HG03045 (cell line): Measurements from ENCODE around the gene NEXMIF.
A peak's percentile ranks its signal among the peaks of the same experiment; 100 is the strongest.
"Not testable (repeated sequence)": the region's sequence is repeated elsewhere in the genome, so short reads cannot be mapped to it uniquely, and the experiment has no call there.

ENCODE experiments used
- ATAC-seq: cut with Tn5 transposase; IDR thresholded peaks from one replicate; pipeline ENCODE4 v1.9.1; 2021; ENCODE audit warnings: mild to moderate bottlenecking, moderate library complexity; ENCODE audit not compliant: unreplicated experiment

Gene NEXMIF

GRCh38 chrX:74925225-74926088 lies at the start of gene NEXMIF:
Gene NEXMIF, minus strand, starts transcription at chrX:74925452.
- peak; percentile 68 for ATAC-seq

- not testable (repeated sequence) for ATAC-seq
These were observed 36.7 kb upstream of the NEXMIF start for GRCh38 chrX:74961962-74962361.

- no peak for ATAC-seq
These were observed 24.5 kb upstream of the NEXMIF start for GRCh38 chrX:74949717-74950116.

- ATAC-seq = no peak
These were observed 15.2 kb upstream of the NEXMIF start for GRCh38 chrX:74940414-74940813.

- no peak for ATAC-seq
These were observed 6.0 kb upstream of the NEXMIF start for GRCh38 chrX:74931214-74931613.

- ATAC-seq = peak; percentile 58
These were observed 615 bp downstream of the NEXMIF start for GRCh38 chrX:74924449-74925224.

GRCh38 chrX:74923942-74924448 lies 1.3 kb downstream of the NEXMIF start:
- ATAC-seq = peak; percentile 1

- ATAC-seq = peak; percentile 75
These were observed 2.2 kb downstream of the NEXMIF start for GRCh38 chrX:74922922-74923543.

GRCh38 chrX:74911494-74911893 lies 13.8 kb downstream of the NEXMIF start:
- ATAC-seq = no peak

- no peak for ATAC-seq
These were observed 18.8 kb downstream of the NEXMIF start for GRCh38 chrX:74906417-74906816.

- no peak for ATAC-seq
These were observed 22.4 kb downstream of the NEXMIF start for GRCh38 chrX:74902806-74903205.

- ATAC-seq = no peak
These were observed 32.7 kb downstream of the NEXMIF start for GRCh38 chrX:74892561-74892960.

GRCh38 chrX:74890676-74891430 lies 34.4 kb downstream of the NEXMIF start:
- ATAC-seq = peak; percentile 79

GRCh38 chrX:74882383-74882782 lies 42.9 kb downstream of the NEXMIF start:
- ATAC-seq = not testable (repeated sequence)

GRCh38 chrX:74865725-74866124 lies 59.5 kb downstream of the NEXMIF start:
- ATAC-seq = no peak

GRCh38 chrX:74853255-74853654 lies 72.0 kb downstream of the NEXMIF start:
- ATAC-seq = no peak

GRCh38 chrX:74835566-74835965 lies 89.7 kb downstream of the NEXMIF start:
- no peak for ATAC-seq

- not testable (repeated sequence) for ATAC-seq
These were observed 105.5 kb downstream of the NEXMIF start for GRCh38 chrX:74819797-74820196.

GRCh38 chrX:74814681-74815080 lies 110.6 kb downstream of the NEXMIF start:
- no peak for ATAC-seq

GRCh38 chrX:74804574-74804973 lies 120.7 kb downstream of the NEXMIF start:
- ATAC-seq = no peak

GRCh38 chrX:74800062-74800461 lies 125.2 kb downstream of the NEXMIF start:
- ATAC-seq = no peak
